CD4-positive, alpha-beta T cell treated with Interleukin-2 at 100 ng/mL for 4 hours (primary cell): ENCODE measurements around the gene PAQR8.
"Not testable (repeated sequence)": the region's sequence is repeated elsewhere in the genome, so short reads cannot be mapped to it uniquely, and the experiment has no call there.

Experiments
- DNase-seq: peaks from one replicate; pipeline ENCODE4 v3.0.0-alpha.2; 2020; ENCODE audit warnings: low spot score

Gene PAQR8

DNA sequence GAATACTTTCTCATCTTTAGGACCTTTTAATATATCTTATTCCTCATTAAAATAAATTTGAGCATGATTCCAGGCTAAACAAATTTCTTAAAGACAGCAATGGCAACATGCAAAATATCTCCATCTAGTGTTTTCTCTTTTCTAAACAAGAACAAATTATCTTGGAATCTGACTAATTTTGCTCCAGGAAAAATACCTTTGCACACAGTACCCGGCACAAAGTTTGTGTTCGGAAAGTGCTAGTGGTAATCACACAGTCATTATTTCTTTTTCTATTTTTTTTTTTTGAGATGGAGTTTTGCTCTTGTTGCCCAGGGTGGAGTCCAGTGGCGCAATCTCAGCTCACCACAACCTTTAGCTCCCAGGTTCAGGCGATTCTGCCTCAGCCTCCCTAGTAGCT lies 50.0 kb downstream of the PAQR8 start:
- DNase-seq: no peak

DNA sequence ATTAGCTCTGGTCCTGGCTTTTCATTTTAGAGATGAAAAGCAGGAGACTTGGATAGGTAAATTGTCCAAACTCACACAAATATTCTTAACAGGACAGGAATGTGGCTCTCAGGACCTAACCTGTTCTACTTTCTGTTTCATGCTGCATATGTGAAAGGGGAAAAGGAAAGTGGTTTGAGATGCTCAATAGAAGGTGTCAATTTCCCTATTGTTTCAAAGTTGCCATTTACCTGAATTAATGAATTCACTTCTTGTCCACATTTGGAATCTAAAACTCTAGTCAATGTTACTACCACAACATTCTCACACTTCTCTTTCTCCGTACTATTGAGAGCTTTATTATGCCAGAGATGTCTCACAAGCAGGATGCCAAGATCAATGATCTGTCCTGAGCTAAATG lies 53.4 kb downstream of the PAQR8 start:
- DNase-seq: no peak

DNA sequence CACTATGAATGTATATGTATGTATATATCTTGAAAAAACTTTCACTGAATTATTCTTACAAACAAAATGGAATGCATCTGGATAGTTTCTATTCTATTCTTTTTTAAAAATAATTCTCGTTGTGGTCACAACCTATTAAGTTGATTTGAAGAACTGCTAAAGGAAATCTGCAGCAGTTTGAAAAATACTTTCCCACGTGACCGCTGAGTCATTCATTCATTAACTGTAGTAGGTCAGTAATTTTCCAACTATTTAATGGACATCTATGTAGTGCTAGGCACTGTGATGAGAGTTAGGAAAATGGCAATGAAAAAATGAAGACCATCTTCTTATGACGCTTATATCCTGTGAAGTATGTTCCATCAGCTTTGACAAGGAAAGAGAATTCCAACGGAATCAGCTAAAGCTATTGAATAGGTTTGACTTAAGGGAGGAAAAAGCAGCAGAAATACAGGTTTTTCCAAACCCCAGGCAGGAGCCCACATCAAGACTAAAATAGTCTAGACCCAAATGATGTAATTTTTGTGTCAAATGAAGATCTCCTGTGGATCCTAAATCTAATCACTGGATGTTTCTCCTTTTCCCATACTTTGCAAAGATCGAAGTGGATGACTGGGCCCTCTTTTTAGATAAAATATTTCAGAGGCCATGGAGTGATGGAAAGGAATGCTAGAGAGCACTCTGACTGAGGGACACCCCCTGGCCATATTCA lies 54.1 kb downstream of the PAQR8 start:
- DNase-seq: no peak

DNA sequence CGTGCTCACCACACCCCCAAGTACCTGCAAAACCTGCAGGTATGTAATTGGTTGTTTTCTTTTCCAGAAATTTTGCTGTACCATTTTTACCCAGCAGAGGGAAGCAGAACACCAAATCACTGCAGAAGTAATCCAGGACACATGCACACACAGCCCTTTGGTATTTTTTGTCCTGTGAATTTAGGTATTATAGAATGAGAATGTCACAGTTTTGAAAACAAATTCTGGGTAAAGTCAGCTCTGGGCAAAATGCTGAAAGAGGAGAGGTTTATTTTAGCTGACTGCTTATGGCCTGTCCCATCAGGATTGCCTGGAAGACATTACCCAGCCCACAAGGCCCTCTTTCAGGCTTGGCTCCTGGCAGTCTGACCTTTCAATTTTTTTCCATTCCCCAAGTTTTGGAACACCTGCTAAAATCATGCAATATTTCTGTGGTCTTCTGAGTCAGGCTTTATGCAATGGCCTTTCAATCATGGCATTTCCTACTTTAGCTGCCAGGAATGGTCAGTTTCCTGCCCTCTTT lies 54.7 kb downstream of the PAQR8 start:
- DNase-seq: peak; percentile 82

DNA sequence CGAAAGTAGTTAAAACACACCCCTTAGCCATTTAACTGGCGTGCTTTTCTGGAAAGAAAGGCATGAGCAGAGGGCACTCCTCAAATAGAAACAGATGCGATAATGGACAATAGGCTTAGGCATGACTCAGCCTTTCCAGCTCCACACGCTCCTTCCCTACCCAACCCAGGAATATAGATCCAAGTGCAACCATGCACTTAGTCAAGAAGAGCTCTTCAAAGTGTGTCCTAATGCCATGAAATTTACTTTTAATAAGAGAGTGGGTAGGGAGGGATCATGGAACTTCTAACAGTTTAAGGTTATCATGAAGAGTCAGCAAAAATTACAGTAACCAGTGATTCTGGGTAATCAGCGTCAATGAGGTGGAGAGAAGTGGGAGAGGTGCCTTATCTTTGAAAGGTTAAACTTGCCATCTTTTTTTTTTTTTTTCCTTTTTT lies 55.7 kb downstream of the PAQR8 start:
- DNase-seq: no peak

DNA sequence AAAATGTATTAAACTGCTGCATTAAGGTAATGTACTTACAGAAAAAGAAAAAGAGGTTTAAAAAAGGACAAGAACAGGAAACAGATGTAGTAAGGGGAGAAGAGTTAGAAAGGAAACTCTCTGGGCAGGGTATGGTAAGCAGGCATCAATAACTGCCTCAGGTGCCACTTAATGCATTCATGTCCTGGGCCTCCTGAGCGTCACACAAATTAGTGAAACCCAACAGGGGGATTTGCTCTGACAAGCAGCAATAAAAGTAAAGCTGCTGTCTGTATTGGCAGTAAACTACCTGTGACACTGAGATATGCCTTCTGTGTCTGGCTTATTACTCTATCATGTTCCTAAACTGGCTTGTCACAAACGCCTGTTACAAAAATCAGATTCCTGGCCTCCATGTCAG lies 56.7 kb downstream of the PAQR8 start:
- no peak for DNase-seq

DNA sequence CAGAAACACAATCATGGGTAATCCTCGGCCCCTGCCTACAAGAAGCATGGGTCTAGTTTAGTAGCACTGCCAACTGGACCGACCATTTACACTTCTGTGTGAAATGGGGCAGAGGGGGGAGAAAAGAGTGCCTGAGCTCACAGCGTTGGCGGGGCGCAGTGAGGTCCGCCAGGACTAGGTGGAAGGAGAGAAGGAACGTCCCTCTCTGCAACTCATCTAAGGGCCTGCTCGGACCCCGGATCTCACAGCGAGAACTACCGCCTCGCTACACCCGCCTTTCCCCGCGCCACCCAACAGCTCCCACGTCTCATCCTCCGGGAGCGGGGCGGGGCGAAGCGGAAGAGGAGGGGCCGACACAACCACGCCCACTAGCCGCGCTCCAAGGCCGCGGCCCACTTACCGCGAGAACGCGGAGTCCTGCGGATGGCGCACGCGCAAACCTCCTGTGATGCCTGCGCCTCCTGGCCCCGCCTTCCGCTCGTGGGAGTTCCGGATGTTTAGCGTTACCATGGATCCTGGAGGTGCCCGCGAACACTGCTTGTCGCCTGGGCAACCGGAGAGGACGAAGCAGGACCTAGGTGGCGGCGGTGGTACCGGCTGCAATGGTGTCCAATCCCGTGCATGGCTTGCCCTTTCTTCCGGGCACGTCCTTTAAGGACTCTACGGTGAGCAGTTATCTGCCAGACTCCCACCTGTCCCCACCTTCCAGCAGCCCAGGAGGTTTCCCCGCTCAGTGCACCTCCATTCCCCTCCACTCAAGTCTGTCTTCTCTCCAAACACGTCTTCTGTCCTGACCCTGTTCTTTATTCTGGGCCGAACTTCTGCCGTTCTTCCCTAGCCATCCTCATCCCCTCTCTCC lies 58.1 kb downstream of the PAQR8 start, which contains the start of gene EFHC1:
Gene EFHC1, plus strand, starts transcription at position 534 of the 859 bp plus-strand sequence. Its CDS starts 69 bp downstream, at position 603.
- peak; percentile 97 for DNase-seq

DNA sequence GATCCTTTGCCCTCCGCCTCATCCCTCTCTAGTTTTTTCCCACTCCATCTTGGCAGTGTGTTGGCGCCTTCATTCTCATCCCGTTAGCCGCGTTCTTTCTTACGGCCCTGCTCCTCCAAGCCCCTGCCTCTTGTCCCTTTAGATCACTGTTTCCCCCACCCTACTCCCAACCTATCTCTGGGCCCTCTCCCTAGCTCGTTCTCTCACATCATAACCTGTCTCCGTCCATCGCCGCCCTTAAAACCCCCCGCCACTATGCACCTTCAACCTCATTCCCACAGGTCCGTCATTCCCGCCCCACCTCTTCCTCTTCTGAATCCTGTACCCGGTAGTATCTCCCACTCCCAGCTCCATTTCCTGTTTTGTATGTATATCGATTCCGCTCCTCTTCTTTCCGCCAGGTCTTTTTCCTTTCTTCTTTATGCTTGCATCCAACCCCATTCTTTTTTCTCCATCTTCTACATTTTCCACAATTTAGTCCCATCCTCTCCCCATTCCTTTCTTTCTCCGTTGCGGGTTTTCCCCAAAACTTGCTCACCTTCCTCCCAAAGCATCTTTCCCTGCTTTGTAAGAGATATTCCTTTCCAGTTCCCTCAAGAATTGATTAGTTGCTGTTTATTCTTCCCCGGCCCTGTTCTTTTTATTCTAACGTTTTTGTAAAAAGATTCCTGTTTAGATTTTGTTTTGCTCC lies 58.9 kb downstream of the PAQR8 start:
- DNase-seq: no peak

DNA sequence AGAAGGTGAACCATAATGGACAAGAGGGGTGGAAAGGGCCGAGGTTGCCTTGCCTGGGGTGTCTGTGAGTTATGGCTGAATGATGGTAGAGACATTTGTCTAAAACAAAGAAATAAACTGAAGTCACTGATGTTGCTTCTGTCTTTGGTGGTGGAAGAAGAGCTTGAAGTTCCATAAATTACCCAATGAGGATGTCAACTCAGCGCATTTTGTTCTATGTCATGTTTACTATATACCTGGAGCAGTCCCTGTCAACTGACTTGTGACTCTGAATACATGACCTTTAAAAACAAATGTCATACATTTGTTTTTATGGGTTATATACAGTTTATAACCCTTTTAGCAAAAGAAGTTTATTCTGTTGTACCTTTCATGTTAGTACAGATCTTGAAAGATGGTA lies 60.2 kb downstream of the PAQR8 start:
- no peak for DNase-seq

DNA sequence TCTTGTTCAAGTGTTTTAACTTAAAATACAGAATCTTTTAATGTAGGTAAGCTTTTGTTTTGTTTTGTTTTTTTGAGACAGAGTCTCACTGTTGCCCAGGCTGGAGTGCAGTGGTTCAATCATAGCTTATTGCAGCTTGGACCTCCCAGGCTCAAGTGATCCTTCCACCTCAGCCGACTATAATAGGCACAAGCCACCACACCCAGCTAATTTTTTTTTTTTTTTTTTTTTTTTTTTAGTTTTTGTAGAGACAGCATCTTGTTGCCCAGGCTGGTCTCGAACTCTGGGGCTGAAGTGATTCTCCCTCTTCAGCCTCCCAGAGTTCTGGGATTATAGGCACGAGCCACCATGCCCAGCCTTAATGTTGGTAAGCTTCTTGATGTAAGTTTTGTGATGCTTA lies 61.5 kb downstream of the PAQR8 start:
- no peak for DNase-seq

DNA sequence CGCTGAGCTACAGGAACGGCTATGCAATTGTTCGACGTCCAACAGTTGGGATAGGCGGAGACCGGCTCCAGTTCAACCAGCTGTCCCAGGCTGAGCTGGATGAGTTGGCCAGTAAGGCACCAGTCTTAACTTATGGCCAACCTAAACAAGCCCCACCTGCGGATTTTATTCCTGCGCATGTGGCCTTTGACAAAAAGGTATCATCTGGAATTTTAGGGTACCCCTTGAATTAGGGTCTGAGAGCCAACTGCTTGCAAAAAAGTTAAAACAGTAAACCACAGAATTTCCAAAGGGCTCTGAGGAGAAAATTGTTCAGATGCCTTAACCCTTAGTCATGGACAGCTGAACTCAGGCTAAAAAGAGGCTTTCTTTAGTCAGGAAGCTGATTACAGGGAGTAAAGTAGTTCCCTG lies 62.0 kb downstream of the PAQR8 start:
- DNase-seq: no peak

DNA sequence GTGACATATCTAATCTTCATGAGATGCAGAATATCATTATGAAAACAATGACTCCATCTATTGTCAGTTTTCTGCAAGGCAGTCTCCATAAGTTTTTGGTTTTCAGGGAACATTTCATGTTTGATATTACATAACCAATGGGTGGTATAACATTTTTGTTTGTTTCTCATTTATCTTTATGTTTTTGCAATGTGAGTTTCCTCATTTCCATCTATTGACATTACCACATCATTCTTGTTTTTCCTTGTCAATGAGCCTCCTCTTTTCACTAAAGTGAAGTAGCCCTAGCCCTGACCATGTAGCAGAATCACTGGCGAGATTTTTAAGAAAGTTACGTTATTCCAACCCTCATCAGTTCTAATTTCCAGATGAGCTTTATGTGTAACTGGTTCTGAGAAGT lies 62.6 kb downstream of the PAQR8 start:
- no peak for DNase-seq

DNA sequence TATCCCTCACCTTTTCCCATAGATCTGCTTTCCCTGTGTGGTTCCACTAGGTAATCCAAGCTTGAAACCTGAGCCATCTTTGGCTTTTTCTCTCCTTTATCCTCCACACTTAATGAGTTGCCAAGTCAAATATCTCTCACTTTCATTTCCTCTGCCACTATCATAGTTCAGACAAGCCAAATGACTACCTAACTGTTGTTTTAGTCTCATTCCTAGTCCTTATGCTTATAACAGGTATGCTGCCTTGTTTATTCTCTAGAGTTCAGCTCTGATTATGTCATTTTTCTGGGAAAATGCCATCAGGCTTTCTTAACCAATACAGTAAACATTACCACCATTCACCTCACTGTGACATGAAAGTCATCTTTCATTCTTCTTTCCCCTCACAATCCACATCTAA lies 64.7 kb downstream of the PAQR8 start:
- DNase-seq: no peak

DNA sequence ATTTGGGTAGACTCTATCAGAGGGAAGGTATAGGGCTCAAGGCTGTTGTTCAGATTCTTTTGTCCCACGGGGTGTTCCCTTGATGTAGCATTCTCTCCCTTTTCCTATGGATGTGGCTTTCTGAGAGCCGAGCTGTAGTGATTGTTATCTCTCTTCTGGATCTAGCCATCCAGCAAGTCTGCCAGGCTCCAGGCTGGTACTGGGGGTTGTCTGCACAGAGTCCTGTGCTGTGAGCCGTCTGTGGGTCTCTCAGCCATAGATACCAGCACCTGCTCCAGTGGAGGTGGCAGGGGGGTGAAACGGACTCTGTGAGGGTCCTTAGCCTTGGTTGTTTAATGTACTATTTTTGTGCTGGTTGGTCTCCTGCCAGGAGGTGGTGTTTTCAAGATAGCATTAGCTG lies 71.3 kb downstream of the PAQR8 start:
- DNase-seq: not testable (repeated sequence)

DNA sequence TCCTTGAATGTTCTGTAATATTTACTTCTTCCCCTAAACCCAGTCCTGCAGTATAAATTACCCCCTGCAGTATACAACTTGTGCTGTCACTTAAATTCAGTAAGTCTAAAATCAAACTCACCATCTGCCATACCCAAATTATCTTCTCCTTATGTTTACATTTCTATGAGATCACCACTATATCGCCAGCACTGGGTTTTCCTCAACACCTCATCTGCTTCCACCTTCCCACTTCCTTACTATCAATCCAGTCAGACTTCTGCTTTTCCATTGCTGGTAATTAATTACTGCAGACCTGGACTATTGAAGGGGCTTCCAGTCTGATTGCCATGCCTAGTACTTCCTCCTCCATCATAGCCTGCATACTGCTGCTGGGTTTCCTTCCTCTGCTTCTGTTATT lies 73.4 kb downstream of the PAQR8 start:
- DNase-seq: no peak

DNA sequence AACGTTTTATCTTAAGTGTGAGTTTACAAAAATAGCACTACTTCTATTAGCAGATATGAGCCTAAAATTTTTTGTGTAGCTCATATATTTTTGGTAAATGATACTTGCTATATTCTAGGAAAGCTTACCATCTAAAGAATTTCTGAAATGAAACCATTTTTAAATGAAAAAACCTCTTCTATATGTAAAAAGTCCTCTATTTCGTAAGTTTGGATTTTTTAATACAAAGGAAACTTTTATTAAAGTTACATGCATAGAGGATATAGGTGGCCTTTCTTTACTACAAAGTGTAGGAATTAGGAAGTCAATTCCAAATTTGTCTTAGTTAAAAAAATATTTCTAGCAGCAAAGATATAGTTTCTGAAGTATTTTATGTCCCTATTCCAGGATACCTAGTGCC lies 77.0 kb downstream of the PAQR8 start:
- DNase-seq: no peak

DNA sequence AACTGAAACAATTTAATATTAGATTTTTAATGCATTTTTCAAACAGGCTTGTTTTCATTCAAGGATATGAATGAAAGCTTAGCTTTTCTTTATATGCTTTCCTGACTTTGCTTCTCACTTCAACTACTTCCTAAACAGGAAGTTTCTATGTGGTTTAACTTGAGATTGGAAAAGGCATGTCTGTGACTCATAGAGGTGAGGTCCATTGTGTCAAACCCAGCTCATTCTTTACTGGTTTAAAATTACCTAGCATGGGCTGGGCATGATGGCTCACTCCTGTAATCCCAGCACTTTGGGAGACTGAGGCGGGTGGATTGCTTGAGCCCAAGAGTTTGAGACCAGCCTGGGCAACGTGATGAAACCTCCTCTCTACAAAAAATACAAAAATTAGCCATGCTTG lies 92.6 kb downstream of the PAQR8 start:
- no peak for DNase-seq

DNA sequence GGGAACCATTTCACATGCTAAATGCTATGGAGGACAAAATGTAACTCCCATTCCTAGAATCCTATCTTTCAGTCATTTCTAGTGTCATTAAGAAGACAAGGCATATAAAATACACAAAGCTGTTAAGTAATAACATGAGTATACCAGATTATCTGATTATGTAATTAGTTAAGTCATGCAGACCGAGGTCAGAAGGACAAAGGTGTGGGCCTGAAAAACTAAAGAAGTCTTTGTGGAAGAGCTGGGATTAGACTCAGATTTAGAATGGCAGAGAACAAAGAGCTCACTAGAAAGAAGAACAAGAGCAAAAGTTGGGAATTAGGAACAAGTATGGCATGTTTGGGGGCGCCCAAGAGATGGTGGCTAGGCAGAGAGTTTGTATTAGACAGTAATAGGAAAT lies 95.1 kb downstream of the PAQR8 start:
- DNase-seq: no peak
